Gastrocnemius medialis (tissue), 4 donors: ENCODE results near the gene INPP5A. TPM values are rescaled to one million over a fixed set of nuclear protein-coding genes. Genes with fewer than 3 reads are reported as not detected.
A peak's percentile ranks its signal among the peaks of the same experiment; 100 is the strongest.
"Not testable (repeated sequence)": the region's sequence is repeated elsewhere in the genome, so short reads cannot be mapped to it uniquely, and the experiment has no call there.

Experiments used
- ATAC-seq, 2 donors: fragments of 150-250 bp; one replicate each; pipeline ENCODE4 v1.9.1; 2016
- DNase-seq, 2 donors: peaks; one replicate each; pipeline ENCODE4 v3.0.0-alpha.2; 2019
- H3K27ac ChIP-seq, 4 donors: fragments of 200-600 bp; sonication (generic); 1 replicate in 1 of 4; 2 replicates in 3 of 4; pipeline ENCODE4 v1.5.1; 2016 to 2018; ENCODE audit warnings: mild to moderate bottlenecking in 2 of 4, moderate library complexity in 1 of 4
- H3K27me3 ChIP-seq, 3 donors: fragments of 200-600 bp; sonication (generic) in 2 of 3; 1 replicate in 1 of 3; 2 replicates in 2 of 3; pipeline versions ENCODE4 v1.5.1 to v1.6.0; 2016 to 2019; ENCODE audit warnings: mild to moderate bottlenecking in 1 of 3, moderate library complexity in 1 of 3
- H3K36me3 ChIP-seq, 2 donors: fragments of 200-600 bp; sonication (generic) in 1 of 2; one replicate each; pipeline ENCODE4 v1.5.1; 2017 to 2018
- H3K4me1 ChIP-seq, 2 donors: fragments of 200-600 bp; sonication (generic) in 1 of 2; one replicate each; pipeline ENCODE4 v1.5.1; 2016 to 2017; ENCODE audit warnings: mild to moderate bottlenecking in 2 of 2
- H3K4me3 ChIP-seq, 4 donors: fragments of 200-600 bp; sonication (generic) in 3 of 4; 1 replicate in 1 of 4; 2 replicates in 3 of 4; pipeline ENCODE4 v1.5.1; 2016 to 2019; ENCODE audit warnings: mild to moderate bottlenecking in 2 of 4
- H3K9me3 ChIP-seq, 3 donors: fragments of 200-600 bp; sonication (generic) in 2 of 3; 1 replicate in 1 of 3; 2 replicates in 2 of 3; pipeline ENCODE4 v1.5.1; 2016 to 2019
- POLR2A ChIP-seq, 2 donors: fragments of 450-650 bp; IDR thresholded peaks; one replicate each; pipeline ENCODE4 v1.6.1; 2017; ENCODE audit warnings: antibody characterized with exemption in 2 of 2, mild to moderate bottlenecking in 2 of 2, moderate library complexity in 2 of 2
- in situ Hi-C, 4 donors: fragments of 200-750 bp; cut with MboI; loops; one replicate each; pipeline versions ENCODE4 v1.15.0 to v1.8.0; 2017; ENCODE audit warnings: low sequenced_read_pairs in 4 of 4
- intact Hi-C: fragments of 100-400 bp; cut with DNase I; formaldehyde crosslinking; loops from one replicate; pipeline ENCODE4 v1.15.1; 2023; ENCODE audit warnings: low total_unique reads
- total RNA-seq, 4 donors: library from RNA; depleted of rRNA; stranded (reverse); fragments of >200 nt; gene quantifications; one replicate each; pipeline versions ENCODE4 v1.1.0 to v1.2.3, GENCODE V29; 2016
- TF ChIP-seq, protein P1 (sequence below), 5 experiments: fragments of 450-650 bp in 3 of 5; fragments of 200-600 bp in 2 of 5; sonication (generic) in 2 of 5; IDR thresholded peaks in 4 of 5; conservative IDR thresholded peaks in 1 of 5; 1 replicate in 4 of 5; 2 replicates in 1 of 5; pipeline ENCODE4 v1.5.1; 2016 to 2019; ENCODE audit warnings: antibody characterized with exemption in 5 of 5, mild to moderate bottlenecking in 3 of 5, moderate library complexity in 3 of 5

The INPP5A gene
- total RNA-seq, 4 donors from 2014 or later, result 74.9 to 107 (median 92.4) TPM

DNA sequence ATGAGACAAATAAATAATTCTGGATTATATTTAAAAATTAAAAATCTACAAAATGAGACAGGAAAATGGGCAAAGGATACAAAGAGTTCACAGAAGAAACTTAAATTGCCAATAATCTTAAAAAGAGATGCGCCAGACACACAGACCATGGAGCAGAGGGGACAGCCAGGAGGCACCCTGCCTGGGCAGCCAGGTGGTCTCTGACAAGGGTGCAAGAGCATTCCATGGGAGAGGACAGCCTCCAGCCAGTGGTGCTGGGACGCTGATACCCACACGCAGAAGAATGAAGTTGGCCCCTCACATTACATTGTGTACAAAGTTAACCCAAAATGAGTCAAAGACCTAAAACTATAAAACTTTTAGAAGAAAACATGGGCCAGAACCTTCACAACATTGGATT, 142.1 kb downstream of the INPP5A start:
- Histone ChIP-seq H3K27me3 (no peaks in the 10 kb centered on the region), H3K36me3 (no peaks in the 10 kb centered on the region), H3K9me3 (no peaks in the 10 kb centered on the region), H3K4me1 (no peaks in the 10 kb centered on the region), H3K27ac (no peak overlapping the region), H3K4me3 (no peak overlapping the region)
- DNase-seq (no peak), ATAC-seq (no peak)
- TF ChIP-seq, protein P1, sequence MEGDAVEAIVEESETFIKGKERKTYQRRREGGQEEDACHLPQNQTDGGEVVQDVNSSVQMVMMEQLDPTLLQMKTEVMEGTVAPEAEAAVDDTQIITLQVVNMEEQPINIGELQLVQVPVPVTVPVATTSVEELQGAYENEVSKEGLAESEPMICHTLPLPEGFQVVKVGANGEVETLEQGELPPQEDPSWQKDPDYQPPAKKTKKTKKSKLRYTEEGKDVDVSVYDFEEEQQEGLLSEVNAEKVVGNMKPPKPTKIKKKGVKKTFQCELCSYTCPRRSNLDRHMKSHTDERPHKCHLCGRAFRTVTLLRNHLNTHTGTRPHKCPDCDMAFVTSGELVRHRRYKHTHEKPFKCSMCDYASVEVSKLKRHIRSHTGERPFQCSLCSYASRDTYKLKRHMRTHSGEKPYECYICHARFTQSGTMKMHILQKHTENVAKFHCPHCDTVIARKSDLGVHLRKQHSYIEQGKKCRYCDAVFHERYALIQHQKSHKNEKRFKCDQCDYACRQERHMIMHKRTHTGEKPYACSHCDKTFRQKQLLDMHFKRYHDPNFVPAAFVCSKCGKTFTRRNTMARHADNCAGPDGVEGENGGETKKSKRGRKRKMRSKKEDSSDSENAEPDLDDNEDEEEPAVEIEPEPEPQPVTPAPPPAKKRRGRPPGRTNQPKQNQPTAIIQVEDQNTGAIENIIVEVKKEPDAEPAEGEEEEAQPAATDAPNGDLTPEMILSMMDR (IDR thresholded peaks at IDR 0.05 in 4 of 5, conservative IDR thresholded peaks at IDR 0.05 in 1 of 5), result no peak
- TF ChIP-seq POLR2A (IDR thresholded peaks at IDR 0.05), result no peak
- in situ Hi-C loops (no loop called here), intact Hi-C loops (no loop called here)

GRCh38 chr10:132680741-132681140, 143.2 kb downstream of the INPP5A start:
- H3K4me3 ChIP-seq, H3K36me3 ChIP-seq, ATAC-seq, intact Hi-C loops, in situ Hi-C loops, H3K27me3 ChIP-seq, H3K4me1 ChIP-seq, H3K9me3 ChIP-seq, H3K27ac ChIP-seq: not testable (repeated sequence)
- DNase-seq, result peak in 1 of 2 donors; percentile 3

DNA sequence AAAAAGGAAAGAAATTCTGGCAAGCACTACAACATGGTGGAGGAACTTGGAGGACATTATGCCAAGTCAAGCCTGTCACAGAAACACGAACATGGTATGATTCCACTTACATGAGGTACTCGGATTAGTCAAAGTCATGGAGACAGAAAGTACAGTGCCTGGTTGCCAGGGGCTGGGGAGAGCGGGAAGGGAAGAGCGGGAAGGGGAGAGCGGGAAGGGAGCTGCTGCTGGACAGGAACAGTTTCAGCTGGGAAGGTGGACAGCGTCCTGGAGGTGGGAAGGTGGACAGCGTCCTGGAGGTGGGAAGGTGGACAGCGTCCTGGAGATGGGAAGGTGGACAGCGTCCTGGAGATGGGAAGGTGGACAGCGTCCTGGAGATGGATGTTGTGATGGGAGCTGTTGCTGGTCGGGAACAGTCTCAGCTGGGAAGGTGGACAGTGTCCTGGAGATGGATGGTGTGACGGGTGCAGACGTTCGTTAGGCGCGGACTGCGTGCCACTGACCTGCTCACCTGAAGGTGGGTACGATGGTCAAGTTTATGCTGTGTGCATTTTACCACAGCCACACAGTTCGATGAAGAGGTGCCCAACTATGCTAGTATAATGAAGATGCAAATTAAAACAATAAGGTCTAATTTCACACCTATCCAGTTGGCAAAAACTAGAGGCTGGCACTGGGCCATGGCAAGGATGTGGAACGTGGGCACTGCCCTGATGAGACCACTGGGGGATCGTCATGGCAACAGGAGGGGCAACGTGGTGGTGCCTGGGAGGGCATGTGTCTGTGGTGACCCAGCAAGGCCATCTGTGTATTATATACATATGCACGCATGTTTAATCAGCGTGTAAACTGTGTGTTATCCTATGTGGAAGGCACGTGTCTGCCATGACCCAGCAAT, 144.5 kb downstream of the INPP5A start:
- TF ChIP-seq, protein P1 (IDR thresholded peaks at IDR 0.05 in 4 of 5, conservative IDR thresholded peaks at IDR 0.05 in 1 of 5), result no peak
- no peak for TF ChIP-seq POLR2A (IDR thresholded peaks at IDR 0.05)
- in situ Hi-C loops (no loop called here), intact Hi-C loops (no loop called here)
- Histone ChIP-seq H3K27ac (no peak overlapping the region), H3K27me3 (no peaks in the 10 kb centered on the region), H3K9me3 (no peaks in the 10 kb centered on the region), H3K4me3 (no peak overlapping the region), H3K36me3 (no peaks in the 10 kb centered on the region), H3K4me1 (no peaks in the 10 kb centered on the region)
- DNase-seq (no peak), ATAC-seq (no peak)

DNA sequence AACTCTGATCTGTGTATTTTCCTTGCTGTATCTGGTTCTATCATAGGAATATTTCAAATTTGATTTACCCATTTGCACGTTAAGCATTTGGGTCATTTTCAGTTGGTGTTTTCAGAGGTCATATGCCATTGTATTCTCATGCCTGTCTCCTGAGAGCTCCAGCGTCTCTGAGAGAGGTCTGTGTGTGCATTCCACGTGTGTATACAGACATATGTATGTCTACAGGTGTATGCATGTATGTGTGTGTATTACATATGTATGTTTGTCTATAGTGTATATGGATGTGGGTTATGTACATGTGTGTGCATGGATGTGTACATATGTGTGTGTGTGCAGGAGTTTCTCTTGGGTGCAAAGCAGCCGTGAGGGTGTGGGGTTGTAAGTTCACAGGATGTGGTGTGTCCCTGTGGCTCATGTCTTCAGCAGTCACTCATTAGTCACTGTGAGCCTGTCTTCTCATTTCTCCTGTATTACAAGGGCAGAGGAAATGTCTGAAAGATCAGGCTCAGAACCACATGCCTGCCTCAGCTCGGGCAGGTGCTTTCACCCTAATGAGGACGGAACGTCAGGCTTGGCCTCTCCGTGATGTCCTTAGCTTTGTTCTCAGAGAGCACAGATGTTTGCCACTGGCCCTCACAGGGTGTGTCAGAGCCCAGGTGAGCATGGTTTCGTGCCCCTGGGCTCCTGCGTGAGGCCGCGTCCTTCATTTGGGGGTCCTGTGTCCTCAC, 146.7 kb downstream of the INPP5A start:
- no peak for ATAC-seq
- no peaks in the 10 kb centered on the region for H3K4me1 ChIP-seq

GRCh38 chr10:132685101-132685891, 147.7 kb downstream of the INPP5A start:
- Histone ChIP-seq H3K36me3 (no peaks in the 10 kb centered on the region), H3K4me1 (no peaks in the 10 kb centered on the region), H3K27me3 (no peaks in the 10 kb centered on the region), H3K9me3 (no peaks in the 10 kb centered on the region), H3K4me3 (no peak overlapping the region), H3K27ac (no peak overlapping the region)
- in situ Hi-C loops (no loop called here), intact Hi-C loops (no loop called here)
- no peak for TF ChIP-seq POLR2A (IDR thresholded peaks at IDR 0.05)
- TF ChIP-seq, protein P1 (IDR thresholded peaks at IDR 0.05 in 4 of 5, conservative IDR thresholded peaks at IDR 0.05 in 1 of 5), result no peak
- peak in 1 of 2 donors; percentile 6 for DNase-seq
- no peak for ATAC-seq

More for the DNA sequence above, 146.7 kb downstream of the INPP5A start:
- intact Hi-C loops, result no loop called here
- H3K9me3 ChIP-seq, result no peaks in the 10 kb centered on the region
- H3K27me3 ChIP-seq, result no peaks in the 10 kb centered on the region
- TF ChIP-seq POLR2A (IDR thresholded peaks at IDR 0.05), result no peak
- peak in 1 of 2 donors; percentile 5 for DNase-seq
- no peak overlapping the region for H3K4me3 ChIP-seq
- no peak overlapping the region for H3K27ac ChIP-seq
- in situ Hi-C loops, result no loop called here
- H3K36me3 ChIP-seq, result no peaks in the 10 kb centered on the region
